Activated T-cell treated with anti-CD3 and anti-CD28 coated beads, Interleukin-2, amount 50 U/mL, for 48 hours (primary cell): ENCODE results near the gene CCS.
"Not testable (repeated sequence)": the region's sequence is repeated elsewhere in the genome, so short reads cannot be mapped to it uniquely, and the experiment has no call there.

ENCODE experiments used
- DNase-seq, 2 experiments: peaks; one replicate each; pipeline ENCODE4 v3.0.0-alpha.2; 2020

The CCS gene, protein sequence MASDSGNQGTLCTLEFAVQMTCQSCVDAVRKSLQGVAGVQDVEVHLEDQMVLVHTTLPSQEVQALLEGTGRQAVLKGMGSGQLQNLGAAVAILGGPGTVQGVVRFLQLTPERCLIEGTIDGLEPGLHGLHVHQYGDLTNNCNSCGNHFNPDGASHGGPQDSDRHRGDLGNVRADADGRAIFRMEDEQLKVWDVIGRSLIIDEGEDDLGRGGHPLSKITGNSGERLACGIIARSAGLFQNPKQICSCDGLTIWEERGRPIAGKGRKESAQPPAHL

DNA sequence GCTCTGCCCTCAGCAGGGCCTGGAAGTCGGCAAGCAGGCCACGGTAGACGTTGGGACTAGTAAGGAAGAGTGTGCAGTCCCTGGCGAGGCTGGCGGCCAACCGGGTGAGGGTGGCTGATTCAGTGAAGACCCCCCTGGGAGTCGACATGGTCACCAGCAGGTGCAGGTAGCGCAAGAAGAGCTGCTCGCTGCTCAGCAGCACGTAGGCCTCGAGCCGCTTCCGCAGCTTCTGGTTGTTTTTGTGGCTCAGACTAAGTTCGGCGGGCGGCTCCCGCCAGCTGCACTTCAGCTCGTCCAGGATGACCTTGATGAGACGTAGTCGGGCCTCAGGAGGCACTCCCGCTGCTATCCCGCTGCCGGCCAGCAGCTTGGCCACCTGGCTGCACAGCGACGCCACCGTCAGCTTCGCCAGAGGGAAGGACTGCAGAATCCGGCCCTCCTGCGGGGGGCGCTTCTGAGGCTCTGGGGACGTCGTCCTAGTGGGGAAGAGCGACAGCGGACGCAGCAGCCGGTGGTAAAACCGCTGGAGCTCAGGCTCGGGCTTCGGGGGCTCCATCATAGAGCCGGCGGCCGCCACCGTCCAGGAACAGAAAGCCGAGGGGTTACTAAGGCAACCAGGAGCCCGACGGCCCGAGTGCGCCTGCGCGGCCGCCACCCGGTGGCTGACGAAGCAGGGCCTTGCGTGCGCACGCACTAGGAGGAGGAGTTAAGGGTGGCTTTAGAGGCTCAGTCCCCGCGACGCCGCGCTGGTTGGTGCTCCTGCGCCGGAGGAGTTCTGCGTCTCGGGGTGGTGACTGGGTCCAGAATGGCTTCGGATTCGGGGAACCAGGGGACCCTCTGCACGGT lies at the start of gene CCS, which contains the start of gene CCDC87:
Gene CCS, plus strand, starts transcription at position 729 of the 846 bp plus-strand sequence. Its CDS starts 77 bp downstream, at position 806.
Gene CCDC87, minus strand, starts transcription at position 607 of the 846 bp plus-strand sequence. Its CDS starts 48 bp downstream, at position 559.
- DNase-seq: peak; percentile 98 to 99

DNA sequence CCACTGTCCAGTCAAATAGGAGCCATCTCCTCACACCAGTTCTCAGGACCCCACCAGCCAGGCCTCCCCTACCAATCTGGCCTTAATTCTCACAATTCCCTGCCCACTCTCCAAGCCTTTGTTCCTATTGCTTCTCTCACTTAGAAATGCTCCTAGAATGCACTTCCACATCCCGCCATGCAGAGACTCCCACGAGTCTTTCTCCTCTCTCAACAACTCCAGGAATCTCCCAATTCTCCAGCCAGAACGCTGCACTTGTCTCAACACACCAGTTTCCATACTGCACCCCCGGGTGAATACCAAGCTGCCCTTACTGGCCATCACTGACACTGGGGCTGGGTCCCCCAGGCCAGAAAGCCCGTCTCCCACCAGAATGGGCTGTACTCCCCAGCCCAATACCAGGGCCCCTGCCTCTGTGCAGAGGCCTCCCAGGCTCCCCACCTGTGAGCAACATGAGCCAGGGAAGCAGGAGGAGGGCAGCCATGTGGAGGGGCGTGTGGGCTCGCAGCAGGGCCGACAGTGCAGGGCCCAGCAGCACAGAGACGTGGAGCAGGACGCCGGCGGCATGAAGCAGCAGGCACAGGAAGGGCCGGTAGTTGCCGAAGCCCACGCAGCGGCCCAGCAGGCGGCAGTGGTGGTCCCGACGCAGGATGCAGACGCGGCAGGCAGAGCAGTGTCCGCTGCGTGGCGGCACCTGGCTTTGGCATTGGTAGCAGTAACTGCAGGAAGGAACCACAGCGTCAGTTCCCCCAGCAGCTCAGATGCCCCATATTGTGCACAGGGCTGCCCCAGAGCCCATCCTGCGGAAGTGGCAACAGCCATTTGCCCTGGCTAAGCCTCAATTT lies 49.5 kb upstream of the CCS start:
- peak; percentile 63 to 72 for DNase-seq

DNA sequence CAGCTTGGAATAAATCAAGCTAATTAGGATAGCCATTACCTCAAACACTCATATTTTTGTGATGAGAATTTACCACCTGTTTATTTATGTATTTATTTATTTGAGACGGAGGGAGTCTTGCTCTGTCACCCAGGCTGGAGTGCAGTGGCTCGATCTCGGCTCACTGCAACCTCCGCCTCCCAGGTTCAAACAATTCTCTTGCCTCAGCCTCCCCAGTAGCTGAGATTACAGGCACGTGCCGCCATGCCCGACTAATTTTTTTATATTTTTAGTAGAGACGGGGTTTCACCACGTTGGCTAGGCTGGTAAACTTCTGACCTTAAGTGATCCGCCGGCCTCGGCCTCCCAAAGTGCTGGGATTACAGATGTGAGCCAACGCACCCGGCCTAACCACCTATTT lies 48.0 kb upstream of the CCS start:
- DNase-seq: not testable (repeated sequence)

DNA sequence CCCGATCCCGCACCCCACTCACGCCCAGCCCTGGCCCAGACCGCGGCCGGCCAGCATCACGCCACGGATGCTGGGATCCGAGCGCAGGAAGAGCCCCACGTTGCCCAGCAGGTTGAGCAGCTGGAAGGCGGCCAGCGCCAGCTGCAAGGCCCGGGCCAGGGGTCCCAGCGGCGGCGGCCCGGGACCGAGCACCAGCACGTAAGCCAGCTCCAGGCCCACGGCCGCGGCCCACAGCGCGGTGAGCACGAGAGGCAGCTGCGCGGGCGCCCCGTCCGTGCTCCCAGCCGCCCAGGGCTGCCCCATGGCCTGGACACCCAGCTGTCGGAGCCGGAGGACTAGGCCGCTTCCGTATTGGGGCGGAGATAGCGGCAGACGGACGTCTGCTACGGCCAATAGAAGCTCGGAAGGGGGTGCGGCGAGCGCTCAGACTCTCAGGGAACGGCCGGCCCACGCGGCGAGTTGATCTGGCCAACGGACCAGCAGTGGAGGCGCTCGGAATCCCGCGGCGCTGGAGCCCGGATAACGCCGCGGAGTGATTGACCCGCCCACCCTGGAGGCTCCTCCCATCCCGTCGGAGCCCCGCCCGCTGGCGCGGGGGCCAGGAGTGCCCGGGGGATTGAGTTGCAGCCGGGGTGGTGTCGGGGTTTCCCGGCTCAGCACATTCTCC lies 47.2 kb upstream of the CCS start, which contains the start of gene ZDHHC24:
Gene ZDHHC24, minus strand, starts transcription at position 348 of the 667 bp plus-strand sequence. Its CDS starts 45 bp downstream, at position 303.
- DNase-seq: peak; percentile 95 to 97

DNA sequence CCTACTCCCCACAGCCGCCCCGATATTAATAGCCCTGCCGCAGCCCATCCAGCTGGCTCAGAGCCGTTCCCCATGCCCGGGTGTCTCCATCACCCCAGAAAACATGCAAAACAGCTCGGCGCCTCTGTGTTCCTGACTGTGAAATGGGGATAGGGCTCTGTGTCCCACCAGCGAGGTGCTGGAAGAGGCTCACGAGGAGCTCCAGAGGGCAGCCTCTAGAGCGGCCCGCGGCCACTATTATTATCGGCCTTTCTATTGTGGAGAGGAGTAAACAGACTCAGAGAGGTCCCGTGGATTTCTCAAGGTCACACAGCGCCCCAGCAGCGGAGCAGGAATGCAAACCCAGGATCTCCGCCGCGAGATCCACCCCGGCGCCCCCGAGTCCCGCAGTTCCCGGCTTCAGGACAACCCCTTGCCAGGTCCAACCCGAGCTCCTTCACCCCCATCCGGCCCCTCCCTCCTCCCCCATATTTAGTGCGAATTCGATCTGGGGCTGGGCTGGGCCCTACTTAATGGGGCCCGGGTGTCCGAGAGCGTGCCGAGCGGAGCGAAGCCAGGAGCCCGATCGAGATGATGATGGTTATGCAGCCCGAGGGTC lies 46.5 kb upstream of the CCS start, which contains the start of gene ACTN3:
Gene ACTN3, plus strand, starts transcription at position 536 of the 598 bp plus-strand sequence. Its CDS starts 35 bp downstream, at position 571.
- DNase-seq: peak in 1 of 2 experiments; percentile 30

DNA sequence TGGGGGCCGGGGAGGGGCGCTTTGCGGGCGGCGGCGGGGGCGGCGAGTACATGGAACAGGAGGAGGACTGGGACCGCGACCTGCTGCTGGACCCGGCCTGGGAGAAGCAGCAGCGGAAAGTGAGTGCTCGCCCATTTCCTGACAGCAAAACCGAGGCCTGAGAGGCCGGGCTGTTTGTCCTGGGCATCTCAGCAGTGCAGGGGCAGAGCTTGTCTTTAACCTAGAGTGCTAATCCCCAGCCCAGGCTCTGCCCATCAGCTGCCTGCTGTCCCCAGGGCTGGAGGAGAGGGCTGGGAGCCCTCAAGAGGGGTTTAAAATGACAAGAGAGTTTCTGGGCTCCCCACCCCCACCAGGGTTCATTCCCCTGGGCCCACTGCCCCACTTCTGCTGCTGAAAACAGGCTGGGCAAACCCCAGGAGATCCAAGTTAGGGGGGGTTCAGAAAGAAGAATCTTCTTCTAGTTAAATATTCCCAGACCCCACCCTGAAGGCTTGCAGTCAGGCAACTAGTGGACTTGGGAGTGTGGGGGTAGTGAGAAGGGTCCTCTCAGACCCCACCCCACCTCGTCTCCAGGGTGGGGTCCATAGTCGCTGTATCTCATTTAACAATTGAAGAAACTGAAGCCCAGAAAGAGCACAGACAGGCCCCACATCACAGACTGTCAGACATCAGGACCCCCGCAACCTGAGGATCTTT lies 45.9 kb upstream of the CCS start:
- DNase-seq: no peak

DNA sequence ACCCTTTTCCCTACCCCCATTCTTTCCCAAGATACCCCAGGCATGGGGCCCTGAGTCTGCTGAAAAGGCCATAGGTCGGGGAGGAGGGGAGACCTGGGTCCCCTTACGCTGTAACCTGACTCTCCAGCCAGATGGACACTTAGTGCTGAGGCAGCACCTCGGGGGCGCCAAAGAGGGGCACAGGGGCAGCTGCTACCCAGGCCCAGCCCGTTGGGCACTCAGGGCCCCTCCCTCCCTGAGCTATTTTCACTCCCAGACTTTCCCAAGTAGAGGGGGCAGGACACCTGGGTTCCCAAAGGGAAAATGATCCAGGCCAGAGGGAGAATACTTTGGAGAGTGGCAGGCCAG lies 45.3 kb upstream of the CCS start:
- no peak for DNase-seq

DNA sequence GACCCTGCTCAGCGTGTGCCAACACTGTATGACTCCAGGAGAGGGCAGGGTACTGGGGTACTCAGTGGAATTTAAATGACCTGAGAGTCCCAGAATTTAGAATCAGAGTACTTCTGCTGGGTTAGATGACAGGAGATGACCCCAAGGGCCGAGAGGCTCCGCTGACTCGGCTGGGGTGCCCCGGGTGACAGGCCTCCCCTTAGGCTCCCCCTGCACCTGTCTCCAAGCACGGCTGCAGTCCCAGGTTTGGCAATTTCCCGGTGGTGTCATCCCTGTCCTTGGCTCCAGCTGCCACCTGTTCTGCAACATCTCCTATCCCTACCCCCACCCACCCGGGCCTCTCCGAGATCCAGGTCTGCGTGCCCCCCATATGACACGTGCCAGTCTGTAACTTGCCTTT lies 44.9 kb upstream of the CCS start:
- no peak for DNase-seq

DNA sequence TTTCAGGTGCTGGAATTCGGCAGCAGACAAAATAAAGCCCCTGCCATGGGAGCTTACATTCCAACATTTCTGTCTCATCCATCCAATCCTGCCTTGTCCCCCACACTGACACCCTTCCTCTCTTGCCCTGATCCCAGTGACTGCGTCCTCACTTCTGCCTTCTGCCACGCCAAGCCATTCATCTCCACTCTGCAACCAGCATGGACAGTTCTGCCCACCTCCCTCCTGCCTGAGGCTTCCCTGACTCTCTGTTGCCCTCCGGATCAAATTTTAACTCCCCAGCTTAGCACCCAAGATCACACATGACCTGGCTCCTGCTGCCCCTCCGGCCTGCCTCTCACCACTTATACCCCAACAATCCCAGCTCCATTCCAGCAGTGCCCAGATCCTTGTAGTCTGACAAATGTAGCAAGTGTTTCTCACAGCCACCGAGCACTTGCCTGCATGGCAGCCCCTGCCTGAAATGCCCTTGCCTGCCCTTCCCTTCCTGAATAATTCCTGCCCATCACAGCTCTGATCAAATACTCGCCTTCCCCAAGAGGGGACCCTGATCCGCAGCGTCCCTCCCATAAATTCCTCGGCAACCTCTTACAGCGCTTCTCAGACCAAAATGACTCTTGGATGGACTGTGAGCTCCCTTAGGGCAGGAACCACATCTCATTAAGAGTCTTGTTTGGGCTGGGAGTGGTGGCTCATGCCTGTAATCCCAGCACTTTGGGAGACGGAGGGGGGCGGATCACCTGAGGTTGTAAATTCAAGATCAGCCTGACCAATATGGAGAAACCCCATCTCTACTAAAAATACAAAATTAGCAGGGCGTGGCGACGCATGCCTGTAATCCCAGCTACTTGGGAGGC lies 44.0 kb upstream of the CCS start:
- DNase-seq: no peak

DNA sequence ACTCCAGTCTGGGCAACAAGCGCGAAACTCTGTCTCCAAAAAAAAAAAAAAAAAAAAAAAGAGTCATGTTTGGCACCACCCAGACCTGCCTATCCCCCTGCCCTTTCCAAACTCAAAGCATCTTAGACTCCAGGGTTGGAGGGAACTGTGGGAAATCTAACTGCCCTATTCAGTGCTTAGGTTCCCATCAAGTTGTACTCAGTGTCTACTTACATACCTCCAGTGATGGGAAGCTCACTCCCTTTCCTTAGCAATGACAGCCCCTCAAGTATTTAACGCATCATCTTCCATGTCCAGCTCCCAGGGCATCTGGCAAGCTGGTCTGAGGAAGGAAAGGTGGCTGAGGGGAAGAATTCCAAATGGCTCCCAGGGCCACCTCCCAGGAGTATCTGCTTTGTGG lies 43.3 kb upstream of the CCS start:
- DNase-seq: no peak

DNA sequence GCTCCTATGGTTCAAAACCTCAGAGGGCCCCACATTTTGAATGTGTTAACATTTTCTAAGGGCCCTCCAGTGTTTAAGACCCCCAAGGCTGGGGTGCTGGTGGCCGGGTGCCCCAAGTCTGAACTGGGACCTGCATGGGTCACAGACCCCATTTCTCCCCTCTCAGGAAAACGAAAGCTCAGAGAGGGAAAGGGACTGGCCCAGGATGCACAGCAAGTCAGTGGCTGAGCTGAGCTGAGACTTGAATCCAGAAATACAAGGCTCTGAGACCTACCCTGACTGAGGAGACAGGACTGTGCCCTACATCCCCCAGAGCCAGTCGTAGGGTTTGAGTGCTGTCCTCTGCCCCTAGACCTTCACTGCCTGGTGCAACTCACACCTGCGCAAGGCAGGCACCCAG lies 42.1 kb upstream of the CCS start:
- no peak for DNase-seq

DNA sequence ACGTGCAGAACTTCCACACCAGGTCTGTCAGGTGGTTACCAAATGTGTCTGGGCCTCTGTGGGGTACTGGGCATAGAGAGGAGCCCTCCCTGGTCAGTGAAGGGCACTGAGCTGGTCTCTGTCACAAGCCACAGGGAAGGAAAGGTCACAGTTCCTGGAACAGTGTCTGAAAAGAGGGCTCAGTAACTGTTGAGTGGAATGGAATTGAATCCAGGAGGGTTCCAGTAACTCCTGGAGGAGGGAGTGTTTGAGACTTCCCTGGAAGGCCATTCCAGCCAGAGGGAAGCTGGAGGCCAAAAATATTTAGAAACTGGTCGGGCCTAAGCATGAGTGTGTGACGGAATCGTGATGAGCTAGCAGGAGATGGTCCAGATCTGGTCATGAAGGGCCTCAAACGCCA lies 38.4 kb upstream of the CCS start:
- DNase-seq: no peak

DNA sequence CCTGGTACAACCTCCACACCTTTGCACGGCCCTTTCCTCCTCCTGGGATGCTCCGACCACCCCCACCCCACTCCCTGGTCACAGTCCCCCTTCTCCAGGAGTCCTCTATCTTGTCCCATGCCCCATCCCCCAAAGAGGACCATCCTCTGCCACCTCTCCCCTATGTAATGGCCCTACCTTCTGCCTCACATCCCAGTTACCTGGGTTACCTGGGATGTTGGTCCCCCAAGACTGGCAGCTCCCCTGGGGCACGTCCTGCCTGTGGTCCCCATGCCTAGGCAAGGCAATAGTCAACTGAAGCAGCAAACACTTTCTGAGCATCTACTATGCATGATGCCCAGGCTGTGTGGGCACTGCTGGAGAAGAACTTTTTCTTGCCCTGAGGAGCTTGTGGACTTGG lies 37.6 kb upstream of the CCS start:
- no peak for DNase-seq

DNA sequence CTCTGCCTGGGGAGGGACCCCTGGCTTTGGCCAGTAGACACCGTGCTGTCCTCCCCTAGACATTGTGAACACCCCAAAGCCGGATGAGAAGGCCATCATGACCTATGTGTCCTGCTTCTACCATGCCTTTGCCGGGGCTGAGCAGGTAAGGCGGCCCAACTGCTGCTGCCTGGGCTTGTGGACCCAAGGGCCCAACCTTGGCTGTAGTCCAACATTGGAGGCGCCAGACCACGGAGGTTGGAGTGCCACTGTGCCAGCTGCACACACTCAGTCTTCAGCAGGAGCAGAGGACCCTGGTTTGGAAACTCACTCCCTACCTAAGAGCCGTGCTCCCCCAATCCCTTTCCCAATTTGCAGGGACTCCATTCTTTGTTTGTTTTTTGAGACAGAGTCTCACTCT lies 36.9 kb upstream of the CCS start:
- DNase-seq: no peak

DNA sequence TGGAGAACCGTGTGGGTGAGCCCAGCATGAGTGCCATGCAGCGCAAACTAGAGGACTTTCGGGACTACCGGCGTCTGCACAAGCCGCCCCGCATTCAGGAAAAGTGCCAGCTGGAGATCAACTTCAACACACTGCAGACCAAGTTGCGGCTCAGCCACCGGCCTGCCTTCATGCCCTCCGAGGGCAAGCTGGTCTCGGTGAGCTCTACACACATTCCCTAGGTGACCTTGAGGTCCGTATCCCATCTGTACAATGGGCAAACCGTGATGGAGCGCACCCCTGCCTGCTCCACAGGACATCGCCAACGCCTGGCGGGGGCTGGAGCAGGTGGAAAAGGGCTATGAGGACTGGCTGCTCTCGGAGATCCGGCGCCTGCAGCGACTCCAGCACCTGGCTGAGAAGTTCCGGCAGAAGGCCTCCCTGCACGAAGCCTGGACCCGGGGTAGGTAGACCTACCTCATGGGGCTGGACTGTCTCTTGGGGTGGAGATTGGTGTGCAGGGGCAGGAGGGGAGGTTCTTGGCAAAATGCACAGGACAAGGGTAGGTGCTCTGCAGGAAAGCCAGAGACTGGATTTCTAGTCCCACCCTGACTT lies 35.2 kb upstream of the CCS start:
- DNase-seq: no peak

DNA sequence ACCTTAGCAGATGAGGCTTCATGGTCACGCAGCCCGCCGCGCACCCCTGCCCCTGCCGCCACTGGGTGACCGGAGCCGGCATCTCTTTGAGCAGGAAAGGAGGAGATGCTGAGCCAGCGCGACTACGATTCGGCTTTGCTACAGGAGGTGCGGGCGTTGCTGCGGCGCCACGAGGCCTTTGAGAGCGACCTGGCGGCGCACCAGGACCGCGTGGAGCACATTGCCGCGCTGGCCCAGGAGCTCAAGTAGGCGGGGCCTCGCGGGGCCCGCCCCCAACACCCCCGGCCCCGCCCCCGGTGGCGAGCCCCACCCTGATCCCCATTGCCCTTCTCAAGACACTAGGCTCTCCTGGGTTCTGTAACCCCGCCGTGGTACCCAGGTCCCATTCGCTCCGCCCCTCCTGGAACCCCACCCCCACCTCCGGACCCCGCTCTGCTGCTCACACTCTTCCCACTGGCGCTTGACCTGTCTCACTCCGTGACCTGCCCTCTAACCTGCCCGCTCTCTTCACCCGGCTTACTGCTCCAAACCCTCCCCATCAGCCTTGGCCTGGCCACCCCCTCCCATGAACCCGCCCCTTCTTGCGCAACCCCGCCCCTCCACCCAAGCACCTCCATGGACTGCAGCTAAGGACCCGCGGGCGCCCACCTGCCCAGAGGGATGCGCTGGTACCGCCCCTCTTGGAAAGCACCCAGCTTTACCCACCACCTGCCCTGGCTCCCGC lies 33.7 kb upstream of the CCS start:
- DNase-seq: peak; percentile 43 to 58

DNA sequence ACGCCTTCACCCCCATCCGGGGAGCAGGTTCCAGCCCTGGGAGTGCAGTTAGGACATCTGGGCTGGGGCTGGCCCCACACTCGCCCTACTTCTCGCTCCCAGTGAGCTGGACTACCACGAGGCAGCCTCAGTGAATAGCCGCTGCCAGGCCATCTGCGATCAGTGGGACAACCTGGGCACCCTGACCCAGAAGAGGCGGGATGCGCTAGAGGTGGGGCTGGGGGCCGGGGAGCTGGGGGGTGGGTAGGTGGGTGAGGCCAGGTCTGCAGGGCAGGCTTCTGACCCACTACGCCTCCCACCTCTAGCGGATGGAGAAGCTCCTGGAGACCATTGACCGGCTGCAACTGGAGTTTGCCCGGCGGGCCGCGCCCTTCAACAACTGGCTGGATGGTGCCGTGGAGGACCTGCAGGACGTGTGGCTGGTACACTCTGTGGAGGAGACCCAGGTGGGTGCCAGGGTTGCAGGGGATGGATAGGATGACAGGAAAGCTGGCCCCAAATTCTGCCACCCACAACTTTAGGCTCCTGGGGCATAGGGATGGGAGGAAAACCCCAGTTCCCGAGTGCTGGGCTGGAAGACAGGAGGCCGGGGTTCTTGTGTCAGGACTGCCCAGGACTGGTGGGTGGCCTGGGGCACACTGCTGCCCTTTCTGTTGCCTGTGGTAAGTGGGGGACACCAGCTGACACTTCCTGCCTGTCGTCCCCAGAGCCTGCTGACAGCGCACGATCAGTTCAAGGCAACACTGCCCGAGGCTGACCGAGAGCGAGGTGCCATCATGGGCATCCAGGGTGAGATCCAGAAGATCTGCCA lies 32.9 kb upstream of the CCS start:
- DNase-seq: no peak
